SK-N-SH treated with all-trans-retinoic acid at 6 μM for 48 hours (cell line): Measurements from ENCODE around the gene GPR137B.

ENCODE experiments used
- ATAC-seq: fragments of 200-7000 bp; cut with Tn5 transposase; 3 replicates; pipeline ENCODE4 v1.9.1; 2020; ENCODE audit warnings: mild to moderate bottlenecking, moderate library complexity
- ARNTL ChIP-seq: fragments of 450-650 bp; formaldehyde crosslinking; IDR thresholded peaks from 2 replicates; pipeline ENCODE4 v1.5.0; 2020; ENCODE audit warnings: low read depth, mild to moderate bottlenecking, moderate library complexity, borderline replicate concordance
- BACH2 ChIP-seq: fragments of 250-450 bp; sonication (Bioruptor Pico); IDR thresholded peaks from 2 replicates; pipeline ENCODE4 v1.9.0; 2021; ENCODE audit warnings: mild to moderate bottlenecking, borderline replicate concordance
- CREB5 ChIP-seq: fragments of 250-450 bp; sonication (Bioruptor Pico); IDR thresholded peaks from 2 replicates; pipeline ENCODE4 v1.5.1; 2020; ENCODE audit warnings: low read depth, mild to moderate bottlenecking, moderate library complexity
- CSDC2 ChIP-seq: fragments of 250-450 bp; sonication (Bioruptor Pico); IDR thresholded peaks from 2 replicates; pipeline ENCODE4 v1.5.0; 2020; ENCODE audit warnings: mild to moderate bottlenecking, moderate library complexity
- CSRNP3 ChIP-seq: fragments of 250-450 bp; sonication (Bioruptor Pico); IDR thresholded peaks from 2 replicates; pipeline ENCODE4 v1.5.1; 2021; ENCODE audit warnings: mild to moderate bottlenecking, moderate library complexity
- GLIS3 ChIP-seq: fragments of 250-450 bp; sonication (Bioruptor Pico); IDR thresholded peaks from 2 replicates; pipeline ENCODE4 v1.5.0; 2020; ENCODE audit warnings: mild to moderate bottlenecking, moderate library complexity
- ISL1 ChIP-seq: fragments of 250-450 bp; sonication (Bioruptor Pico); IDR thresholded peaks from 2 replicates; pipeline ENCODE4 v2.1.2; 2022; ENCODE audit warnings: mild to moderate bottlenecking, moderate library complexity
- OSR1 ChIP-seq: fragments of 250-450 bp; sonication (Bioruptor Pico); IDR thresholded peaks from 2 replicates; pipeline ENCODE4 v1.8.0; 2022; ENCODE audit warnings: moderate library complexity, mild to moderate bottlenecking, inconsistent platforms
- PATZ1 ChIP-seq: fragments of 250-450 bp; sonication (Bioruptor Pico); IDR thresholded peaks from 2 replicates; pipeline ENCODE4 v1.8.0; 2020; ENCODE audit warnings: mild to moderate bottlenecking, moderate library complexity, borderline replicate concordance
- PPARA ChIP-seq: fragments of 250-450 bp; sonication (Bioruptor Pico); IDR thresholded peaks from 2 replicates; pipeline ENCODE4 v1.5.0; 2020; ENCODE audit warnings: mild to moderate bottlenecking, borderline replicate concordance
- RARB ChIP-seq: fragments of 250-450 bp; sonication (Bioruptor Pico); IDR thresholded peaks from 2 replicates; pipeline ENCODE4 v1.8.0; 2021; ENCODE audit warnings: mild to moderate bottlenecking, moderate library complexity
- TCF4 ChIP-seq: fragments of 250-450 bp; sonication (Bioruptor Pico); IDR thresholded peaks from 2 replicates; pipeline ENCODE4 v1.8.0; 2021; ENCODE audit warnings: mild to moderate bottlenecking, moderate library complexity, borderline replicate concordance
- TOX ChIP-seq: fragments of 250-450 bp; sonication (Bioruptor Pico); IDR thresholded peaks from 2 replicates; pipeline ENCODE4 v1.8.0; 2021; ENCODE audit warnings: mild to moderate bottlenecking, moderate library complexity, borderline replicate concordance
- TSHZ2 ChIP-seq: fragments of 250-450 bp; sonication (Bioruptor Pico); IDR thresholded peaks from 2 replicates; pipeline ENCODE4 v1.5.0; 2020; ENCODE audit warnings: mild to moderate bottlenecking, moderate library complexity
- ZC3H10 ChIP-seq: fragments of 250-450 bp; sonication (Bioruptor Pico); IDR thresholded peaks from 2 replicates; pipeline ENCODE4 v1.5.1; 2021; ENCODE audit warnings: mild to moderate bottlenecking, moderate library complexity
- ZFP3 ChIP-seq: fragments of 250-450 bp; sonication (Bioruptor Pico); IDR thresholded peaks from 2 replicates; pipeline ENCODE4 v1.5.0; 2020; ENCODE audit warnings: mild to moderate bottlenecking, moderate library complexity
- ZNF565 ChIP-seq: fragments of 450-650 bp; formaldehyde crosslinking; conservative IDR thresholded peaks from 2 replicates; pipeline ENCODE4 v1.5.0; 2020; ENCODE audit warnings: low read depth, mild to moderate bottlenecking, moderate library complexity
- ZNF70 ChIP-seq: fragments of 450-650 bp; formaldehyde crosslinking; IDR thresholded peaks from 2 replicates; pipeline ENCODE4 v1.5.0; 2020; ENCODE audit warnings: mild to moderate bottlenecking, moderate library complexity
- ZNF8 ChIP-seq: fragments of 450-650 bp; formaldehyde crosslinking; IDR thresholded peaks from 2 replicates; pipeline ENCODE4 v1.5.0; 2020; ENCODE audit warnings: mild to moderate bottlenecking, moderate library complexity

Gene GPR137B

GRCh38 chr1:236209185-236209584 is 66.8 kb downstream of the GPR137B start:
- ATAC-seq: no peak
- TF ChIP-seq RARB (CRISPR knock-in tag) (no peak), ZNF70 (CRISPR knock-in tag) (no peak), TSHZ2 (CRISPR knock-in tag) (no peak), ISL1 (CRISPR knock-in tag) (no peak), ZNF565 (no peak), BACH2 (CRISPR knock-in tag) (no peak), TOX (no peak), CSRNP3 (CRISPR knock-in tag) (no peak), ARNTL (no peak), ZC3H10 (CRISPR knock-in tag) (no peak), CSDC2 (CRISPR knock-in tag) (no peak), CREB5 (CRISPR knock-in tag) (no peak), GLIS3 (no peak), ZNF8 (CRISPR knock-in tag) (no peak)

GRCh38 chr1:236209713-236210112 is 67.4 kb downstream of the GPR137B start:
- TF ChIP-seq ZFP3 (CRISPR knock-in tag): no peak
- no peak for TF ChIP-seq PPARA (CRISPR knock-in tag)
- no peak for TF ChIP-seq BACH2 (CRISPR knock-in tag)
- no peak for TF ChIP-seq RARB (CRISPR knock-in tag)
- TF ChIP-seq PATZ1 (CRISPR knock-in tag): no peak
- TF ChIP-seq CSRNP3 (CRISPR knock-in tag): no peak
- no peak for TF ChIP-seq ZC3H10 (CRISPR knock-in tag)
- no peak for TF ChIP-seq GLIS3
- TF ChIP-seq CSDC2 (CRISPR knock-in tag): no peak
- no peak for TF ChIP-seq TCF4 (CRISPR knock-in tag)
- no peak for TF ChIP-seq ZNF565
- no peak for TF ChIP-seq OSR1
- no peak for TF ChIP-seq TOX
- no peak for TF ChIP-seq TSHZ2 (CRISPR knock-in tag)
- no peak for TF ChIP-seq CREB5 (CRISPR knock-in tag)
- no peak for TF ChIP-seq ARNTL
- no peak for TF ChIP-seq ZNF8 (CRISPR knock-in tag)
- ATAC-seq: no peak
